ENCODE results near the gene PRSS33.

Gene PRSS33

GRCh38 chr16:2771496-2772402 is 15.6 kb downstream of the PRSS33 start:
- H3K79me2 ChIP-seq (ENCODE audit: control insufficient read depth, low read length) = peaks cover 56% of the 10 kb centered on the region
- H3K27me3 ChIP-seq (ENCODE audit: control insufficient read depth, low read length) = no peaks in the 10 kb centered on the region
- peaks cover 38% of the 10 kb centered on the region for H3F3A ChIP-seq (ENCODE audit: control insufficient read depth, insufficient read depth)
- no peaks in the 10 kb centered on the region for H4K20me1 ChIP-seq (ENCODE audit: control insufficient read depth, insufficient read depth, low read depth, low read length)
- H3K4me1 ChIP-seq (ENCODE audit: control insufficient read depth, low read length) = peaks cover 10% of the 10 kb centered on the region
- H3K4me3 ChIP-seq (ENCODE audit: low read length) = no peak overlapping the region
- H3K36me3 ChIP-seq (ENCODE audit: control insufficient read depth, low read length) = peaks cover 93% of the 10 kb centered on the region
- TF ChIP-seq CTCF (IDR thresholded peaks at IDR 0.05; ENCODE audit: low read depth, low read length, poor library complexity, severe bottlenecking) = no peak
- TF ChIP-seq EZH2phosphoT487 (IDR thresholded peaks at IDR 0.05; ENCODE audit: borderline replicate concordance, low read length) = no peak
- no peak overlapping the region for H3K27ac ChIP-seq (ENCODE audit: low read depth, low read length)
- no peak overlapping the region for H3K4me2 ChIP-seq (ENCODE audit: low read length)
- no peaks in the 10 kb centered on the region for H3K9me3 ChIP-seq (ENCODE audit: control insufficient read depth, insufficient read depth, low read length)
- H3K9me2 ChIP-seq (replicated peaks; ENCODE audit: control insufficient read depth, low read length) = no peaks in the 10 kb centered on the region

GRCh38 chr16:2770057-2770951 is 17.1 kb downstream of the PRSS33 start:
- H3K4me1 ChIP-seq (ENCODE audit: control insufficient read depth, low read length) = peaks cover 2% of the 10 kb centered on the region
- H3K36me3 ChIP-seq (ENCODE audit: control insufficient read depth, low read length) = peaks cover 99% of the 10 kb centered on the region
- no peak overlapping the region for H3K4me3 ChIP-seq (ENCODE audit: low read length)
- H3K79me2 ChIP-seq (ENCODE audit: control insufficient read depth, low read length) = peaks cover 56% of the 10 kb centered on the region
- H4K20me1 ChIP-seq (ENCODE audit: control insufficient read depth, insufficient read depth, low read depth, low read length) = no peaks in the 10 kb centered on the region
- no peaks in the 10 kb centered on the region for H3K27me3 ChIP-seq (ENCODE audit: control insufficient read depth, low read length)
- no peak overlapping the region for H3K27ac ChIP-seq (ENCODE audit: low read depth, low read length)
- peaks cover 38% of the 10 kb centered on the region for H3F3A ChIP-seq (ENCODE audit: control insufficient read depth, insufficient read depth)
- no peaks in the 10 kb centered on the region for H3K9me3 ChIP-seq (ENCODE audit: control insufficient read depth, insufficient read depth, low read length)
- H3K4me2 ChIP-seq (ENCODE audit: low read length) = no peak overlapping the region
- no peaks in the 10 kb centered on the region for H3K9me2 ChIP-seq (replicated peaks; ENCODE audit: control insufficient read depth, low read length)
- TF ChIP-seq EZH2phosphoT487 (IDR thresholded peaks at IDR 0.05; ENCODE audit: borderline replicate concordance, low read length) = no peak
- peak; percentile 41 for TF ChIP-seq CTCF (IDR thresholded peaks at IDR 0.05; ENCODE audit: low read depth, low read length, poor library complexity, severe bottlenecking)

GRCh38 chr16:2769675-2770056 is 17.7 kb downstream of the PRSS33 start:
- Histone ChIP-seq H3K9me3 (ENCODE audit: control insufficient read depth, insufficient read depth, low read length) (no peaks in the 10 kb centered on the region), H3K27me3 (ENCODE audit: control insufficient read depth, low read length) (no peaks in the 10 kb centered on the region), H3K27ac (ENCODE audit: low read depth, low read length) (no peak overlapping the region), H3K4me1 (ENCODE audit: control insufficient read depth, low read length) (no peaks in the 10 kb centered on the region), H3K36me3 (ENCODE audit: control insufficient read depth, low read length) (peaks cover 99% of the 10 kb centered on the region), H3F3A (ENCODE audit: control insufficient read depth, insufficient read depth) (peaks cover 35% of the 10 kb centered on the region), H3K79me2 (ENCODE audit: control insufficient read depth, low read length) (peaks cover 56% of the 10 kb centered on the region), H3K4me2 (ENCODE audit: low read length) (no peak overlapping the region), H4K20me1 (ENCODE audit: control insufficient read depth, insufficient read depth, low read depth, low read length) (0 out of 2 replicates have a peak, but pooled peaks cover under 1% of the 10 kb centered on the region), H3K4me3 (ENCODE audit: low read length) (no peak overlapping the region), H3K9me2 (replicated peaks; ENCODE audit: control insufficient read depth, low read length) (no peaks in the 10 kb centered on the region)
- TF ChIP-seq CTCF (IDR thresholded peaks at IDR 0.05; ENCODE audit: low read depth, low read length, poor library complexity, severe bottlenecking) (no peak), EZH2phosphoT487 (IDR thresholded peaks at IDR 0.05; ENCODE audit: borderline replicate concordance, low read length) (no peak)

Data from DOHH2 (cell line).